K562 (cell line): ENCODE results near the gene CREB3L2. TPM values are rescaled to one million over a fixed set of nuclear protein-coding genes. Genes with fewer than 3 reads are reported as not detected.
A peak's percentile ranks its signal among the peaks of the same experiment; 100 is the strongest.
"Not testable (repeated sequence)": the region's sequence is repeated elsewhere in the genome, so short reads cannot be mapped to it uniquely, and the experiment has no call there.

Source experiments
- ATAC-seq: fragments of 200-7000 bp; cut with Tn5 transposase; 3 replicates; pipeline ENCODE4 v1.9.1; 2020; ENCODE audit warnings: moderate library complexity
- BruUV-seq: library from RNA; stranded (reverse); fragments of 400-500 nt; replicated peaks from 2 replicates; lab custom pipeline; 2021; lab: Mats Ljungman, UMichigan
- CTCF ChIA-PET: fragments of 300-600 bp; formaldehyde crosslinking; extraction: SDS; loops from one replicate; lab custom pipeline; 2021; ENCODE audit warnings: low intra/inter-chr PET ratio; lab: Yijun Ruan, JAX
- POLR2A ChIA-PET: fragments of 300-600, 350-650 bp; sonication (Branson Sonifier 250); formaldehyde crosslinking; extraction: SDS; loops from one replicate; lab custom pipeline; 2021; ENCODE audit warnings: antibody characterized with exemption, inconsistent platforms; lab: Yijun Ruan, JAX
- DNase-seq, 4 experiments: peaks; one replicate each; pipeline versions ENCODE4 v3.0.0 to v3.0.0-alpha.2; 2011 to 2018; ENCODE audit warnings: low spot score in 3 of 4, mixed read lengths in 3 of 4; ENCODE audit errors: extremely low read depth in 1 of 4
- FAIRE-seq: peaks from 2 replicates; lab custom pipeline; 2011; peaks lifted over from hg19 to GRCh38; lab: Jason Lieb, UNC
- H2AFZ ChIP-seq: 2 replicates; pipeline ENCODE4 v1.6.0; 2011; ENCODE audit warnings: low read depth, low read length, control low read depth, inconsistent platforms
- H3K27ac ChIP-seq: fragments of 200-600 bp; 3 replicates; pipeline ENCODE4 v1.8.0; 2011; ENCODE audit warnings: low read depth, mild to moderate bottlenecking, control low read depth, inconsistent platforms, low read length, moderate library complexity, mixed read lengths; ENCODE audit errors: extremely low read depth
- H3K27me3 ChIP-seq, 2 experiments: fragments of 300-600 bp in 1 of 2; 2 replicates in 1 of 2; 3 replicates in 1 of 2; pipeline versions ENCODE4 v1.6.0 to v1.8.0; 2011; ENCODE audit warnings: inconsistent platforms in 2 of 2, low read length in 2 of 2, mild to moderate bottlenecking in 1 of 2, mixed read lengths in 1 of 2, moderate library complexity in 1 of 2; ENCODE audit not compliant: control insufficient read depth in 2 of 2, insufficient read depth in 2 of 2
- H3K36me3 ChIP-seq: fragments of 300-600 bp; 3 replicates; pipeline ENCODE4 v1.8.0; 2011; ENCODE audit warnings: mild to moderate bottlenecking, low read length, inconsistent platforms; ENCODE audit not compliant: control insufficient read depth, insufficient read depth
- H3K4me1 ChIP-seq, 2 experiments: fragments of 200-600 bp in 1 of 2; replicated peaks in 1 of 2; 2 replicates in 1 of 2; 3 replicates in 1 of 2; pipeline versions ENCODE4 v1.5.1 to v1.8.0; 2011; ENCODE audit warnings: inconsistent platforms in 2 of 2, low read length in 2 of 2, mild to moderate bottlenecking in 1 of 2, mixed read lengths in 1 of 2, moderate library complexity in 1 of 2; ENCODE audit not compliant: control insufficient read depth in 2 of 2, insufficient read depth in 2 of 2
- H3K4me2 ChIP-seq: 2 replicates; pipeline ENCODE4 v1.6.1; 2011; ENCODE audit warnings: low read length, control low read depth, inconsistent platforms, mixed read lengths; ENCODE audit not compliant: insufficient read depth
- H3K4me3 ChIP-seq: fragments of 200-600 bp; sonication (generic), shearing (Covaris generic); 2 replicates; pipeline ENCODE4 v1.5.1; 2016; ENCODE audit warnings: control low read depth, inconsistent platforms
- H3K79me2 ChIP-seq: fragments of 200-600 bp; 3 replicates; pipeline ENCODE4 v1.8.0; 2011; ENCODE audit warnings: low read length, inconsistent platforms; ENCODE audit not compliant: control insufficient read depth, insufficient read depth
- H3K9ac ChIP-seq, 2 experiments: 2 replicates each; pipeline versions ENCODE4 v1.6.0 to v1.6.1; 2011; ENCODE audit warnings: low read depth in 2 of 2, low read length in 2 of 2, control low read depth in 1 of 2, inconsistent platforms in 1 of 2, mild to moderate bottlenecking in 1 of 2, mixed read lengths in 1 of 2; ENCODE audit not compliant: insufficient read depth in 1 of 2
- H3K9me1 ChIP-seq: one replicate; pipeline ENCODE4 v1.6.0; 2011; ENCODE audit warnings: inconsistent platforms, mild to moderate bottlenecking, low read length, moderate library complexity; ENCODE audit not compliant: control insufficient read depth, insufficient read depth
- H3K9me3 ChIP-seq: replicated peaks from 2 replicates; pipeline ENCODE4 v1.5.1; 2011; ENCODE audit warnings: low read depth, low read length, inconsistent platforms; ENCODE audit not compliant: control insufficient read depth, insufficient read depth
- H4K20me1 ChIP-seq: replicated peaks from 2 replicates; pipeline ENCODE4 v1.6.1; 2011; ENCODE audit warnings: low read length, inconsistent platforms, mixed read lengths; ENCODE audit not compliant: control insufficient read depth, insufficient read depth
- ASH1L ChIP-seq: fragments of 450-650 bp; IDR thresholded peaks from 2 replicates; pipeline ENCODE4 v1.6.1; 2018; ENCODE audit warnings: borderline replicate concordance, mild to moderate bottlenecking, low read depth; ENCODE audit not compliant: partially characterized antibody
- ATF7 ChIP-seq: fragments of 450-650 bp; IDR thresholded peaks from 2 replicates; pipeline ENCODE4 v1.7.1; 2014; ENCODE audit warnings: mild to moderate bottlenecking, moderate library complexity
- KDM4B ChIP-seq, 2 experiments: fragments of 450-650 bp in 1 of 2; sonication (generic) in 1 of 2; IDR thresholded peaks; 2 replicates each; pipeline ENCODE4 v1.6.1; 2016 to 2017; ENCODE audit warnings: borderline replicate concordance in 2 of 2, antibody characterized with exemption in 1 of 2, low read depth in 1 of 2, mild to moderate bottlenecking in 1 of 2
- NFE2L1 ChIP-seq: fragments of 450-650 bp; IDR thresholded peaks from 2 replicates; pipeline ENCODE4 v1.6.1; 2016; ENCODE audit warnings: missing genetic modification characterization, low read depth, mild to moderate bottlenecking, missing compliant biosample characterization, moderate library complexity, borderline replicate concordance
- NR3C1 ChIP-seq: sonication (generic); formaldehyde crosslinking; IDR thresholded peaks from 2 replicates; pipeline ENCODE4 v1.8.1; 2022; ENCODE audit warnings: missing genetic modification reagents
- RCOR1 ChIP-seq, 2 experiments: IDR thresholded peaks; 2 replicates each; pipeline ENCODE4 v1.6.1; 2012; ENCODE audit warnings: low read depth in 2 of 2, low read length in 2 of 2, borderline replicate concordance in 1 of 2, improper control_type of control experiment in 1 of 2
- SPI1 ChIP-seq: IDR thresholded peaks from 2 replicates; pipeline ENCODE4 v1.6.1; 2011; ENCODE audit warnings: low read depth, low read length, control low read depth, borderline replicate concordance
- TAF9B ChIP-seq: fragments of 450-650 bp; IDR thresholded peaks from 2 replicates; pipeline ENCODE4 v1.6.1; 2018; ENCODE audit warnings: mild to moderate bottlenecking; ENCODE audit not compliant: partially characterized antibody
- ZFP36 ChIP-seq: fragments of 150-350 bp; IDR thresholded peaks from 2 replicates; pipeline ENCODE4 v1.6.1; 2018; ENCODE audit warnings: low read length, low read depth; ENCODE audit not compliant: partially characterized antibody
- ZNF507 ChIP-seq: conservative IDR thresholded peaks from 2 replicates; pipeline ENCODE4 v1.6.1; 2017; ENCODE audit warnings: missing genetic modification characterization, missing compliant biosample characterization
- ZNF778 ChIP-seq: fragments of 450-650 bp; formaldehyde crosslinking; IDR thresholded peaks from 2 replicates; pipeline ENCODE4 v1.4.0; 2020; ENCODE audit warnings: mild to moderate bottlenecking, moderate library complexity
- WGBS: fragments of 100-300 bp; shearing (Covaris generic); methylation state at CpG from one replicate; pipeline ENCODE4 v1.1.6; 2016; ENCODE audit warnings: low coverage, mixed read lengths; ENCODE audit not compliant: insufficient coverage; ENCODE audit errors: missing lambda C conversion rate; 5-methylcytosine and 5-hydroxymethylcytosine counted together
- in situ Hi-C: fragments of 300-500 bp; cut with MboI; formaldehyde crosslinking; loops from 4 replicates; pipeline ENCODE4 v1.15.0; 2018; ENCODE audit warnings: inconsistent platforms, mixed read lengths
- intact Hi-C: fragments of 100-400 bp; cut with micrococcal nuclease; formaldehyde crosslinking; loops from 2 replicates; pipeline ENCODE4 v1.14.2; 2022
- polyA plus RNA-seq, 8 experiments: library from polyadenylated mRNA; depleted of rRNA in 4 of 8; stranded (reverse) in 5 of 8; unstranded in 3 of 8; fragments of >200 nt; fragmentation: Nextera tagmentation in 2 of 8; fragmentation: Illumina TruSeq in 1 of 8; extraction: Ambion mirVana in 2 of 8; extraction: Trizol in 1 of 8; gene quantifications; 2 replicates each; pipeline versions ENCODE4 v1.2.1 to v1.2.3, GENCODE V29; 2011 to 2014; ENCODE audit warnings: inconsistent platforms in 1 of 8, missing spikeins in 1 of 8
- total RNA-seq, 7 experiments: library from RNA; depleted of rRNA in 6 of 7; stranded (reverse); fragments of >200 nt in 6 of 7; fragmentation: Illumina TruSeq in 2 of 7; extraction: Trizol in 2 of 7; gene quantifications; 2 replicates each; pipeline versions ENCODE4 v1.2.1 to v1.2.3, GENCODE V29; 2011 to 2021; ENCODE audit warnings: low replicate concordance in 1 of 7
- TF ChIP-seq, protein P1 (sequence below), 2 experiments: fragments of 450-650 bp in 1 of 2; sonication (generic) in 1 of 2; formaldehyde crosslinking in 1 of 2; IDR thresholded peaks in 1 of 2; conservative IDR thresholded peaks in 1 of 2; 2 replicates each; pipeline versions ENCODE4 v1.6.1 to v1.8.1; 2016 to 2023; ENCODE audit warnings: mild to moderate bottlenecking in 2 of 2, moderate library complexity in 2 of 2, inconsistent platforms in 1 of 2, missing genetic modification reagents in 1 of 2

CREB3L2 gene
- total and polyA plus RNA-seq, 9 of the 15 experiments (the other 6 are each of a cell fraction or from before 2014, with no cell fraction given): 7.1 to 45.6 (median 15.8) TPM

DNA sequence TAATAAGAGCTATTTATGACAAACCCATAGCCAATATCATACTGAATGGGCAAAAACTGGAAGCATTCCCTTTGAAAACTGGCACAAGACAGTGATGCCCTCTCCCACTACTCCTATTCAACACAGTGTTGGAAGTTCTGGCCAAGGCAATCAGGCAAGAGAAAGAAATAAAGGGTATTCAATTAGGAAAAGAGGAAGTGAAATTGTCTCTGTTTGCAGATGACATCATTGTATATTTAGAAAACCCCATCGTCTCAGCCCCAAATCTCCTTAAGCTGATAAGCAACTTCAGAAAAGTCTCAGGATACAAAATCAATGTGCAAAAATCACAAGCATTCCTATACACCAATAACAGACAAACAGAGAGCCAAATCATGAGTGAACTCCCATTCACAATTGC, 38.2 kb upstream of the CREB3L2 start:
- in situ Hi-C loops, H3K27me3 ChIP-seq, intact Hi-C loops, FAIRE-seq, H2AFZ ChIP-seq, ATAC-seq, H3K4me2 ChIP-seq, H3K9me1 ChIP-seq, H3K27ac ChIP-seq, BruUV-seq, POLR2A ChIA-PET, CTCF ChIA-PET, H3K4me1 ChIP-seq, H3K36me3 ChIP-seq, H3K9ac ChIP-seq, DNase-seq, H3K4me3 ChIP-seq, H3K79me2 ChIP-seq, H3K9me3 ChIP-seq, H4K20me1 ChIP-seq: not testable (repeated sequence)
- 0% methylated on average over 1 of the region's 1 CpG for WGBS
- TF ChIP-seq, protein P1, sequence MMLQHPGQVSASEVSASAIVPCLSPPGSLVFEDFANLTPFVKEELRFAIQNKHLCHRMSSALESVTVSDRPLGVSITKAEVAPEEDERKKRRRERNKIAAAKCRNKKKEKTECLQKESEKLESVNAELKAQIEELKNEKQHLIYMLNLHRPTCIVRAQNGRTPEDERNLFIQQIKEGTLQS (IDR thresholded peaks at IDR 0.05): peak; percentile 45; the same call in 1 of the 2 replicates
- TF ChIP-seq, protein P1 (CRISPR knock-in tag; conservative IDR thresholded peaks at IDR 0.05): not testable (repeated sequence)
- TF ChIP-seq ATF7 (peak; percentile 83), SPI1 (0 out of 2 replicates have a peak, but pooled peaks have one; percentile 20)

DNA sequence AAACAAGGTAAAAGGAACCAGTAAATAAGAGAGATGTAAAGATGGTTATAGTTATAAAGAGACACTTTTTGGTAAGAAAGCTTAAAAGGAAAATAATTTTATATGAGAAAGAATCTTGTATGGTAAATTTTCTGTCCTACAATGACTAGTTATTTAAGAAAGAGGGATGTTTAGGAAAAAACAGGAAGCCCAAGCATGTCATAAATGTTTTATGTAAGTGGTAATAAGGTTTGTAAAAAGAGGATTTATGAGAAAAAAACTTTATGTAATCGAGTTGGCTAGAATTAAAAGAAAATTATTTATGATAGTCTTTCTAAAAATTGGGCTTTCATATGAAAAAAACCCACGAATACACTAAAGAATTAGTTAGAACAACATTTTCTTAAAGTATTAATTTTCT, 34.2 kb upstream of the CREB3L2 start:
- FAIRE-seq (no peak), ATAC-seq (no peak), DNase-seq (no peak)
- ChIA-PET POLR2A (no interaction called here), CTCF (no interaction called here)
- no peaks in the 10 kb centered on the region for H3K4me1 ChIP-seq
- no peak overlapping the region for H3K9ac ChIP-seq
- H3K36me3 ChIP-seq: no peaks in the 10 kb centered on the region
- 0% methylated on average over 2 of the region's 2 CpGs for WGBS
- H3K4me2 ChIP-seq: no peak overlapping the region
- H3K9me3 ChIP-seq: no peaks in the 10 kb centered on the region
- no peak overlapping the region for H2AFZ ChIP-seq
- no peaks in the 10 kb centered on the region for H4K20me1 ChIP-seq
- no peak overlapping the region for H3K27ac ChIP-seq
- no peaks in the 10 kb centered on the region for H3K79me2 ChIP-seq
- no peaks in the 10 kb centered on the region for H3K9me1 ChIP-seq
- H3K27me3 ChIP-seq: no peaks in the 10 kb centered on the region
- TF ChIP-seq KDM4B (IDR thresholded peaks at IDR 0.05; ENCODE audit: borderline replicate concordance in 2 of 2, low read depth in 1 of 2): no peak
- TF ChIP-seq ZFP36: peak; percentile 54
- no peak for TF ChIP-seq ASH1L
- TF ChIP-seq ZNF778 (CRISPR knock-in tag): no peak
- 0 out of 2 replicates have a peak, but pooled peaks have one; percentile 27 for TF ChIP-seq ZNF507 (tag)
- no peak for TF ChIP-seq TAF9B
- TF ChIP-seq NFE2L1 (tag): no peak
- TF ChIP-seq NR3C1 (CRISPR knock-in tag): no peak
- no peak for TF ChIP-seq RCOR1 (IDR thresholded peaks at IDR 0.05; ENCODE audit: borderline replicate concordance in 1 of 2, low read depth in 2 of 2, low read length in 2 of 2)
- intact Hi-C loops (no loop called here), in situ Hi-C loops (no loop called here)
- BruUV-seq: no TSS peak
- H3K4me3 ChIP-seq: no peak overlapping the region
